KOPT-K1 (cell line): Measurements from ENCODE around the gene DLGAP1.

Source experiments
- H3K27ac ChIP-seq: fragments of 200-600 bp; sonication (generic); 2 replicates; pipeline ENCODE4 v1.5.1; 2016; ENCODE audit warnings: antibody characterized with exemption, mild to moderate bottlenecking, low read depth, low read length; ENCODE audit not compliant: poor library complexity, severe bottlenecking
- H3K36me3 ChIP-seq: fragments of 200-600 bp; sonication (generic); 2 replicates; pipeline ENCODE4 v1.5.1; 2017; ENCODE audit warnings: antibody characterized with exemption, mild to moderate bottlenecking, low read length, moderate library complexity; ENCODE audit not compliant: insufficient read depth
- H3K9me3 ChIP-seq: fragments of 200-600 bp; sonication (generic); 2 replicates; pipeline ENCODE4 v1.5.1; 2017; ENCODE audit warnings: antibody characterized with exemption, low read length, mild to moderate bottlenecking; ENCODE audit not compliant: insufficient read depth, poor library complexity, severe bottlenecking

The DLGAP1 gene

DNA sequence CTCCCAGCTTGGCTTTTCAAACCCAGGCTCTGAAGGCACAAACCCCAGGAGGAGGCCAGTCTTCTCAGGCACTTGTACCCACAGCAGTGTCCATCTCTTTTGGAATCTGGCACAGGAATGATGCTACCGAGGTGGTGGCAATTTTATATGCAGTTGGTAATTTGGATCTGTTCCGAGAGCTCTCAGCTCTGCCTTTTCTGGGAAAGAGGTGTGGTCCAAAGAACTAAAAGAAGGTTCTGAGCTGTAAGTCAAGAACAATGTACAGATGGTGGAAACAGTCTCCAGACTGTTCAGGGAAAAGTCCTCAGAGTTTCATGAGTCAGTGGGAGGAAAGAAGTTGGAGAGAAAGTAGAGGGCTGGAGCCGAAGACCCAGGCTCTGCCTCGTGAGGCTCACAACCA is 651.8 kb downstream of the DLGAP1 start:
- H3K36me3 ChIP-seq: no peaks in the 10 kb centered on the region
- H3K9me3 ChIP-seq: no peaks in the 10 kb centered on the region
- H3K27ac ChIP-seq: no peak overlapping the region

DNA sequence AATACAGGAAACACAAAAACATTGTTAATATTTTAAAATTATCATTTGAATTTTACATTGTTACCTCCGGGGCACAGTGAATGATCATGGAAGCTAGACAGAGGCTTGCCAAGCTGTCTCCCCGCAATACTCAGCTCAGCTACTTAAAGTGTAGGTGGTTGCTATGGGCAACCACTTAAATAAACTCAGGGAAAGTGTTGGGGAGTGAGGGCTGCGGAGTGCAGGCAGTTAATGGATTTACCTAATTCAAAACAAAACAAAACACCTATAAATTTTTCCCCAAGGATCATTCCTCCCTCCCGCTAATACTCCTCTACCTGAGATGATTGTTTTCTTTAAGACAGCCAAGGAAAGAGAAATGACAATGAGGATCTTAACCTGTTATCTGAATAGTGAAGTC is 655.6 kb downstream of the DLGAP1 start:
- no peaks in the 10 kb centered on the region for H3K9me3 ChIP-seq
- H3K36me3 ChIP-seq: no peaks in the 10 kb centered on the region

DNA sequence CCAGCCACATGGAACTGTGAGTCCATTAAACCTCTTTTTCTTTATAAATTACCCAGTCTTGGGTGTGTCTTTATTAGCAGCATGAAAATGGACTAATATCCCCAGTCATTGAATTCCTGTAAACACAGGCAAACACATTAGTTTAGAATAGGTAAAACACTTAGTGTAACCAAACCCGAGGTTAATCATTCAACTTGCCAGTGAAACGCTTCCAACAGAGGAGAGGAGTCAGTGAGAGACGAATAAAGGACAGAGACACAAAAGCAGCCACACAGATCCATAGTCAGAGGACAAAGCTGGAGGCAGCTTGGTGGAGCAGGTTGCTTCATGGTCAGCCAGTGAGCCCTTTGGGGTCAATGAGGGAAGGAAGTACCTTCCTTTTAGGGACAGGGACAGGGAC is 657.1 kb downstream of the DLGAP1 start:
- Histone ChIP-seq H3K27ac (no peak overlapping the region), H3K9me3 (no peaks in the 10 kb centered on the region), H3K36me3 (no peaks in the 10 kb centered on the region)

More for the DNA sequence above, 655.6 kb downstream of the DLGAP1 start:
- no peak overlapping the region for H3K27ac ChIP-seq

DNA sequence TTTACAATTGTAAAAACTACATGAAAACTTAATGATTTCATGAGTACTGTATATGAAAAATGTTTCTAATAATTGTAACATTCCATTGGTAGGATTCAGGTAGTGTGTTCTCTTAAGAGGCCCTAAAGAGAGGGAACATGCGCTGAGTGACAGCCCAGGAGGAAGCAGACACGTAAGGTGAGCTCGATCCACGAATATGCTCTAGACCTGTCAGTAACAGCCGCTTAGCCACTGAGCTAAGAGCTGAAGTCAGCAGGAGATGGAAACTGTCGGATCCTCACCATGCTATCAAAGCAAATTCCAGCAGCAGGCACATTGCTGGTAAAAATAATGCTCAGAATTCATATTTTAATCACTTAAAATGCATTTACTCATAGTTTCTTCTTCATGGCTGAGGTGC is 658.7 kb downstream of the DLGAP1 start:
- Histone ChIP-seq H3K36me3 (no peaks in the 10 kb centered on the region), H3K9me3 (no peaks in the 10 kb centered on the region), H3K27ac (no peak overlapping the region)

DNA sequence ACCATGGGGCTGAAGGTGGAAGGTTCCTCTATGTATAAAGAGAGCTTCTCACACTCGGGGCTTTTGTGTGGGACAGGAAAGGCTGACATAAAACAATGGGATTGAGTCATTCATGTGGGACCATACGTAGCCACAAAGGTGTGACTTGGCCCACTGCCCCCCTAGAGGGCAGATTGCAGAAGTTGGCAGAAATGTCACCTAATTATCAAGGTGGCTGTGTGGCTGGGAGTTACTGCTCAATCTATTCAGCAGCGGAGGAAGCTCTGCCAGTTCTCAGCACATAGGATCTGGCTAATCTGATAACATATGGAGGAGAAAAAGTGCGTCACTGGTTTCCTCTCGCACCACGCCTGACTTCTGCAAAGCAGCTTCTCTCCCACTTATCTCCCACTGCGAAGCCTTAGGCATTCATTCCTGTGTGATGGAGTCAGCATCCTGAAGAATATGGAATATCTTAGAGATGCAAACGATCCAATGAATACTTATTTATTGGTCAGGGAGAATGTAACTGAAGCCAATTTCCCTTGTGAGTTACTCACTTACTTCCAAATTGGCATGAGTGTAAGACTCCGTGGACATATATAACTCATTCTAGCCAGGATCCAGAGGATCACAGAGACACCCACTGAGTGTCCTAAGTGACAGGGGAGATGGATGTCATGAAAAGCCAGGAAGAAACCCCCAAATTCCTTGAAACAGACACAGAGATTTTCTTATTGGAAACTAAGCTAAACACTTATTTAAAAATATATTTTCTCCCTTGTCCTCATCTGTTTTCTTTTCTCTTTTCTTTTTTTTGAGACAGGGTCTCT is 660.4 kb downstream of the DLGAP1 start:
- Histone ChIP-seq H3K27ac (no peak overlapping the region), H3K36me3 (no peaks in the 10 kb centered on the region), H3K9me3 (no peaks in the 10 kb centered on the region)

DNA sequence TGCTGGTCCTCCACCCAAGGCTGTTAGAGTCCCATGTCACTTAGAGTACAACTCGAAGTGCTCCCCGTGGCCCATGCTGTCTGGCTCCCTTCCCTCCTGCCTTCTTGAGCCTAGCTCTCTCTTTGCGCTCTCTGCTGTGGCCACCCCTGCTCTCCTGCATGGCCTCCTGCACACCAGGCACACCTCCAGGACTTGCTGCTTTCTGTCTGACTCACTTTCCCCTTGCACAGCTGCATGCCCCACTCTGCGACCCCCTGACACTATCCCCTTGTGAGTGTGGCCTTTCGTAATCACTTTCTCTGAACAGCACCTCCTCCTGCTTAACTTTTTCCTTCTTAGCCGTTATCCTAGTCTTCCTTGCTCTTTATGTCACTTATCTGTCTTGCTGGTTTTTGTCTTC is 661.6 kb downstream of the DLGAP1 start:
- H3K9me3 ChIP-seq: no peaks in the 10 kb centered on the region
- H3K27ac ChIP-seq: no peak overlapping the region
- no peaks in the 10 kb centered on the region for H3K36me3 ChIP-seq

DNA sequence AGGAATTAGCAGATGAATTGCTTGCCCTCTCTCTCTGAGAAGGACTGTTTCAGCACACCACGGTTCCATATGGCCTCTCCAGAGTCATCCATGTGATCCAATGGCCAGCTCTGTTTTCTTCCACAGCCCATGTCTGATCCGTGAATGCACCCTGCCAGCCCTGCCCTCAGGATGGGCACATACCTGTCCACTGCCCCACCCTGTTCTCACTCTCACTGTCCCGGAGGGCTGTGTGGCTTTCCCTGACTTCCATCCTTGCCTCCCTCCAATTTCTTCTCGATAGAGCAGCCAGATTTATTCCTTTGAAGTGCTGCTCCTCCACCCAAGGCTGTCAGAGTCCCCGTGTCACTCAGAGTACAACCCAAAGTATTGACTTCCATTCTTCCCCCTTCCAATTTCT is 662.0 kb downstream of the DLGAP1 start:
- Histone ChIP-seq H3K27ac (no peak overlapping the region), H3K36me3 (no peaks in the 10 kb centered on the region), H3K9me3 (no peaks in the 10 kb centered on the region)

DNA sequence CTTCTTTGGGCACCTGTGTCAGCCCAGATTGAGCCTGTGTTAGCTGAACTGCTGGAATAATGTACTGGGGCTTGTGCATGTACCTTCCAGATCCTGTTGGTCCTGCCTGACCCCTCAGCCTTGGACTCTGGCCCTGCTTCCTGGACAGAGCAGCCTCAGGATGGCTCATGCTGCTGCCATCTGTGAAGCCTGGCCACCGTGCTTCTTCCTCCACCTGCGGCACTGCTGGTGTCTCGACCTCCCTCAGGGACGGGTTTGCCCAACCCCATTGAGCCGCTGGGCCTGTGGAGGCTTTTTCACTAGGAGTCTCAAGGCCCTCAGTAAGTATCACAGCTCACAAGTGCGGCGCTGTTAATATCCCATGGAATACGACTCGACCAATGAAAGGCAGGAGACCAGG is 662.4 kb downstream of the DLGAP1 start:
- no peaks in the 10 kb centered on the region for H3K9me3 ChIP-seq
- H3K27ac ChIP-seq: no peak overlapping the region

DNA sequence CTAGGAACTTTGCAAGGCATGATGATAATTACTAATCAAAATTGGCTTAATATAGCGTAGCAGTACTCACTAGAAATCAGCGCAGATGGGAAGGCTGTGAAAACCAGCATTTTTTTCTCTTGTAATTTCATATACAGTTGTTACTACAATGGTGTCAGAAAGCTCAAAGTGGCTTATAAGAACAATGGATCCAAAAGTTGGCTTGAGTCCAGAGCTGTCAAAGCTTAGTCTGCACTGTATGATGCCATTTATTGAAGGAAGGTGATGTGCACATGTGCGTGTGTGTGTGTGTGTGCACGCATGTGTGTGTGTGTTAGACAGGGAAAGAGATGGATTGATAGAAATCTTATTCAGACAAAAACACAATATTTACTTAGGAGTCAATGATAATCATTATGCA is 663.9 kb downstream of the DLGAP1 start:
- no peak overlapping the region for H3K27ac ChIP-seq
- H3K9me3 ChIP-seq: no peaks in the 10 kb centered on the region
- no peaks in the 10 kb centered on the region for H3K36me3 ChIP-seq

More for the DNA sequence above, 662.4 kb downstream of the DLGAP1 start:
- no peaks in the 10 kb centered on the region for H3K36me3 ChIP-seq

DNA sequence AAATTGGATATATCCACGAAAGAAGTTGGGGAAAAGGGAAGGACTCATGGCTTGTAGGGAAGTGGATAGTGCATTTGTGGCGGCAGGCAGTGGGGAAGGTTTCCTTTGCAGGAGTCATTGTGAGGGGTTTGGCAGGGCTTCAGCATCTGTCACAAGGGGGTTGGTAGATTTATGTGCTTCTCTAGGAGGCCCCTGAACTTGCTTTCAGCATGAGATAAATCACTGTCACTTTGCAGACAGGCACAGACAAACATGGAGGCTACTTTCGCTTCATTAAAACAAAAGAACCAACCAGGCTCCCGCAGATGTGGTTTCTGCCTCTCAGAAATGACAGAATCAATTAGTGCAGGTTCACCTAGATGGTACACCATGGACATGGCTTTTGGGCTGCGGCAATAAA is 664.4 kb downstream of the DLGAP1 start:
- Histone ChIP-seq H3K36me3 (no peaks in the 10 kb centered on the region), H3K9me3 (no peaks in the 10 kb centered on the region), H3K27ac (no peak overlapping the region)

DNA sequence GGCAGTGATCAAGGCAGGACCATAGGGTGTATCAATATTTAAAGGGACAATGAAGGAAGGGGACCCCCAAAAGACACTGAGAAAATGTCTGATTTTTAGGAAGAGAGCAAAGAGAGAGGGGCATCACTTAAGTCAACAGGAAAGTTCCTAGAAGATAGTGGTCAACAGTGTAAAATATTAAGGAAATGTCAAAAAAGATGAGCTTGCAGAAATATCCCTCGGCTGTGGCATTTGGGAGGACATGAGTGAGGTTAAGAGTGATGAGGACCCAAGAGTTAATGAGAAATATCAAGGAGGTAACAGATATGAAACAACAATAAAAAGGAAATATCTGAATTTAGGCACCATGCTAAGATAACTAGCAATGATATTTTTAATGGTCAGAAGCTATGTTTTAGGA is 665.6 kb downstream of the DLGAP1 start:
- no peak overlapping the region for H3K27ac ChIP-seq
- no peaks in the 10 kb centered on the region for H3K9me3 ChIP-seq
- no peaks in the 10 kb centered on the region for H3K36me3 ChIP-seq

DNA sequence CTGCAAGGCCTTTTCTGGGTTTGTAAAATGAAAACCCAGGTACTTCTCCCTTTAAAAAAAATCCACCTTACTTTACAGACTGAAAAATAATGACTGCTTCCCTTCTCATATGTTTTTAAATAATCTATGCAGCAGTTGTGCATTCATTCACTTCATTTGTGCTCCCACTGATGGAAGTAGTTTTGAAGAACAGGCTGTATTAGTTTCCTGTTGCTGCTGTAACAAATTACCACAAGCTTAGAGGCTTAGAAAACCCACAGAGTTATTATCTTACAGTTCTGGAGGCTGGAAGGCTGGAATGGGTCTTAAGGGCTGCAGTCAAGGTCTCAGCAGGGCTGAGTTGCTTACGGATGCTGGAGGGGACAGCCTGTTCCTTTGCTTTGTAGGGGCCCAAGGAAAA is 670.2 kb downstream of the DLGAP1 start:
- H3K36me3 ChIP-seq: no peaks in the 10 kb centered on the region
- no peaks in the 10 kb centered on the region for H3K9me3 ChIP-seq
- no peak overlapping the region for H3K27ac ChIP-seq

DNA sequence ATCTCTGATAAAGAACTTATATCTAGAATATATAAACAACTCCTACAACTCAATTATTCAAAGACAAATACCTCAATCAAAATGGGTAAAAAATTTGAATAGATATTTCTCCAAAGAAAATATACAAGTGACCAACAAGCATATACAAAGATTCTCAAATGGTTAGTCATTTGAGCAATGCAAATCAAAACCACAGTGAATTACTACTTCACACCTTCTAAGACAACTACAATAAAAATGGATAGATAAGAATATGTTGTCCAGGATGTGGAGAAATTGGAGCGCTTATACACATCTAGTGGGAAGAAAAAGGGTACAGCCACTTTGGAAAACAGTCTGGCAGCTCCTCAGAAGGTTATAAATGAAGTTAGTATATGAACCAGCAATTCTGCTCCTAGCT is 672.2 kb downstream of the DLGAP1 start:
- no peaks in the 10 kb centered on the region for H3K36me3 ChIP-seq
- H3K27ac ChIP-seq: no peak overlapping the region
- H3K9me3 ChIP-seq: no peaks in the 10 kb centered on the region

DNA sequence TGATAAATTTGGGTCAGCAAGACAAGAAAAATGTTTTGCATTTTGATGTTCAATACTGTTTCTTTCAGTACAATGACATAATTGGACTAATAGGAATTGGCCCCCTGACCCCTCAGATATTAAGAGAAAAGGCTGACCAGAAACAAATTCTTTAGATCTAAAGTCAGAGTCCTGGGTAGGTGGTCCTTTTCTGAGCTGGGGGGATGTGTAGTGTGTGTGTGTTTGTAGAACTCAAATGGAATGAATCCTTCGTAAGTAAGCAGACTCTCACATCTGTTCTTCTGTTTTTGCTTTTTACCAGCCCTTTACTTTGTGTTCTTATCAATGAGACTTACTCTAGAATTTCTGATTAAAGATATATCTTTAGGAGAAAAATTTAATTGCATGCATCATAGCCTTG is 677.4 kb downstream of the DLGAP1 start:
- Histone ChIP-seq H3K9me3 (no peaks in the 10 kb centered on the region), H3K27ac (no peak overlapping the region), H3K36me3 (no peaks in the 10 kb centered on the region)

DNA sequence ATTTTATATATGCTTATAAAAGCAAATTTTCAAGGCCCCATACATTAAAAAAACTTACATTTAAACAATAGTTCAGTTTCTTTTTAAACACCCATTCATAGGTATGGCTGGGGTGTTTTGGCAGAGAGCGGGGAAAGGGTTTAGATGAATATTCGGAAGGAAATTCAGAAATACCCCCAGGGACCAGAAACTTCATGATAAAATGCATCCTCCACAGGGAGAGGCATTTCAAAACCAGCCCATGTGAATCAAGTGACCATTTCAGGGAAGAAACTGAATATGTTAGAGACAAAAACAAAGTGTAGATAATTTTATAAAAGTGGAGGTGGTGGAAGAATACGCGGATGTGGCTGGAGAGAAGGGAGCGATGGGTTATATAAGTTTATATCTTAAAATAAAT is 678.0 kb downstream of the DLGAP1 start:
- no peaks in the 10 kb centered on the region for H3K36me3 ChIP-seq
- no peak overlapping the region for H3K27ac ChIP-seq
- no peaks in the 10 kb centered on the region for H3K9me3 ChIP-seq

DNA sequence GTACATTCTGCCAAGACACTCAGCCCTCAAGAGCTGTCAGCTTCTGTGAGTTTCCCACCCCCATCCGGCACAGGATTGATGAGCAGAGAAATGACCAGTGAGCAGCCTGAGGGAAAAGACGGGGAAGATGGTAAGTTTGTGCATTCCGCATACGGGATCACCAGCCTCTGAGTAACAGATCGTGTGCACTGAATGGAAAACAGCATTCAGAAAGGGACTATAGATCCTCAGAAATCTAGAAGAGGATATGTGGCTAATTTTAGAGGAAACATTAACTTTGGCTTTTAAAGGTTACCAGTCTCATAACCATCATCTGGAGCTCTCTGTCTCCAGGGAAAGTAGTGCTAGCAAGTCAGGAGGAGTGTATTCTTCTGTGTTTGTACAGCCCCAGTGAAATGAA is 679.1 kb downstream of the DLGAP1 start:
- no peak overlapping the region for H3K27ac ChIP-seq
- H3K36me3 ChIP-seq: no peaks in the 10 kb centered on the region
- no peaks in the 10 kb centered on the region for H3K9me3 ChIP-seq
